ENCODE measurements around the gene ETDB.

The ETDB gene

DNA sequence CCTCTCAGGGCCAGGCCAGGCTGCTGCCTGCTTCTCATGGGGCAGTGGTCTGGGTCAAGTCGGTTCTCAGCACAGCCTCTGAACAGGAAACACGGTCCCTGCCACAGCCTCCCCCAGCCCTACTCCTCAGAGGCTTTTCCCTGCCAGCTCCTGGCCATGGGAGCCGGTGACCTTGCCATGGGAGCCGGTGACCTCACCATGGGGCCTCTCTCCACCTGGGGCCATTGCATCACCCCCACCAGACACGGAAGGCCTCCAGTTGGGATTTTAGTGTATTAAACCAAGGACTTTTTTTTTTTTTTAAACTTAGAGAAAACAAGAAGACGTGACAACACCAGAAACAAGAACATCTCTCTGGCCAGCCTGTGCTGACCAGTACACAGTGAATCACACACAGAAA lies 25.6 kb downstream of the ETDB start:
- Histone ChIP-seq H3K4me2 (ENCODE audit: low read depth, low read length, poor library complexity, severe bottlenecking) (no peak overlapping the region), H3K79me2 (ENCODE audit: insufficient read depth, low read length) (no peaks in the 10 kb centered on the region), H3F3A (ENCODE audit: insufficient read depth) (no peaks in the 10 kb centered on the region), H3K27ac (ENCODE audit: low read depth, low read length) (no peak overlapping the region), H3K4me3 (ENCODE audit: insufficient read depth, low read length, poor library complexity, severe bottlenecking) (no peak overlapping the region), H4K20me1 (ENCODE audit: low read depth, low read length) (no peaks in the 10 kb centered on the region), H3K9ac (ENCODE audit: low read length) (no peak overlapping the region), H3K27me3 (ENCODE audit: low read length) (no peaks in the 10 kb centered on the region), H3K36me3 (ENCODE audit: low read length) (no peaks in the 10 kb centered on the region), H3K9me2 (replicated peaks; ENCODE audit: insufficient read depth, low read length) (no peaks in the 10 kb centered on the region), H2AFZ (ENCODE audit: low read depth, low read length, severe bottlenecking) (no peak overlapping the region), H3K9me3 (ENCODE audit: insufficient read depth, low read length) (no peaks in the 10 kb centered on the region)
- TF ChIP-seq, protein P1, sequence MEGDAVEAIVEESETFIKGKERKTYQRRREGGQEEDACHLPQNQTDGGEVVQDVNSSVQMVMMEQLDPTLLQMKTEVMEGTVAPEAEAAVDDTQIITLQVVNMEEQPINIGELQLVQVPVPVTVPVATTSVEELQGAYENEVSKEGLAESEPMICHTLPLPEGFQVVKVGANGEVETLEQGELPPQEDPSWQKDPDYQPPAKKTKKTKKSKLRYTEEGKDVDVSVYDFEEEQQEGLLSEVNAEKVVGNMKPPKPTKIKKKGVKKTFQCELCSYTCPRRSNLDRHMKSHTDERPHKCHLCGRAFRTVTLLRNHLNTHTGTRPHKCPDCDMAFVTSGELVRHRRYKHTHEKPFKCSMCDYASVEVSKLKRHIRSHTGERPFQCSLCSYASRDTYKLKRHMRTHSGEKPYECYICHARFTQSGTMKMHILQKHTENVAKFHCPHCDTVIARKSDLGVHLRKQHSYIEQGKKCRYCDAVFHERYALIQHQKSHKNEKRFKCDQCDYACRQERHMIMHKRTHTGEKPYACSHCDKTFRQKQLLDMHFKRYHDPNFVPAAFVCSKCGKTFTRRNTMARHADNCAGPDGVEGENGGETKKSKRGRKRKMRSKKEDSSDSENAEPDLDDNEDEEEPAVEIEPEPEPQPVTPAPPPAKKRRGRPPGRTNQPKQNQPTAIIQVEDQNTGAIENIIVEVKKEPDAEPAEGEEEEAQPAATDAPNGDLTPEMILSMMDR (IDR thresholded peaks at IDR 0.05; ENCODE audit: insufficient read depth, low read length, poor library complexity, severe bottlenecking): no peak
- TF ChIP-seq EZH2phosphoT487 (conservative IDR thresholded peaks at IDR 0.05; ENCODE audit: low read length): no peak

DNA sequence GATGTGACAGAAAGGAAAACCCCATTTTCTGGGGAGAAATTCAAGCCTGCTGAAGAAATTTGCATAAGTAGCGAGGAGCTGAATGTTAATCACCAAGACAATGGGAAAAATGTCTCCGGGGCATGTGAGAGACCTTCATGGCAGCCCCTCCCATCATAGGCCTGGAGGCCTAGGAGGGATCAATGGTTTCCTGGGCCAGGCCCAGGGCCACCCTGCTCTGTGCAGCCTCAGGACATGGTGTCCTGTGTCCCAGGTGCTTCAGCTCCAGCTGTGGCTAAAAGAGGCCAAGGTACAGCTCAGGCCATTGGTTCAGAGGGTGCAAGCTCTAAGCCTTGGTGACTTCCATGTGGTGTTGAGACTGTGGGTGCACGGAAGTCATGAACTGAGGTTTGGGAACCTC lies 31.2 kb downstream of the ETDB start:
- H3K4me2 ChIP-seq (ENCODE audit: low read depth, low read length, poor library complexity, severe bottlenecking): no peak overlapping the region

DNA sequence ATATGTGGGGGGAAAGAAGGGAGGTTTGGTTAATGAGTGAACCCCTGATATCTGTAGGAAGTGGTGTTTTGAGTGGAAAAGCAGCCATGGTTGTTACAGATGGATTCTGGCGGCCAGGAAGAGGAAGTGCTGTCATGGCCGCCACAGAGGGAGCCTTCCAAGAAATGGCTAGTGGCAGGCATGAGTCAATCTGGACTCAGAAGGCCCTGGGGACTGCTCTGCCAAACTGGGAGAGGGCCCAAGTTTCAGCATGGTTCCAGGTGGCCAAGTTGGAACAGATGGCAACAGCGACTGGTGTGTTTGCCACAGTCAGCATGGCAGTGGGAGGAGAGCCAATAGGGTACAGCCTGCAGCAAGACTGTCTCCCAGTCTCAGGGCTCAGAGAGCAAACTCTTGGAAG lies 32.5 kb downstream of the ETDB start:
- H3K9ac ChIP-seq (ENCODE audit: low read length): no peak overlapping the region
- TF ChIP-seq, protein P1 (IDR thresholded peaks at IDR 0.05; ENCODE audit: insufficient read depth, low read length, poor library complexity, severe bottlenecking): no peak
- TF ChIP-seq EZH2phosphoT487 (conservative IDR thresholded peaks at IDR 0.05; ENCODE audit: low read length): no peak
- no peak overlapping the region for H3K4me2 ChIP-seq (ENCODE audit: low read depth, low read length, poor library complexity, severe bottlenecking)
- H3K36me3 ChIP-seq (ENCODE audit: low read length): no peaks in the 10 kb centered on the region
- no peaks in the 10 kb centered on the region for H3F3A ChIP-seq (ENCODE audit: insufficient read depth)
- no peaks in the 10 kb centered on the region for H3K9me3 ChIP-seq (ENCODE audit: insufficient read depth, low read length)
- H3K4me3 ChIP-seq (ENCODE audit: insufficient read depth, low read length, poor library complexity, severe bottlenecking): no peak overlapping the region
- H4K20me1 ChIP-seq (ENCODE audit: low read depth, low read length): no peaks in the 10 kb centered on the region
- H2AFZ ChIP-seq (ENCODE audit: low read depth, low read length, severe bottlenecking): no peak overlapping the region
- H3K27ac ChIP-seq (ENCODE audit: low read depth, low read length): no peak overlapping the region
- no peaks in the 10 kb centered on the region for H3K9me2 ChIP-seq (replicated peaks; ENCODE audit: insufficient read depth, low read length)
- no peaks in the 10 kb centered on the region for H3K79me2 ChIP-seq (ENCODE audit: insufficient read depth, low read length)
- no peaks in the 10 kb centered on the region for H3K27me3 ChIP-seq (ENCODE audit: low read length)

More for the DNA sequence above, 31.2 kb downstream of the ETDB start:
- no peak for TF ChIP-seq EZH2phosphoT487 (conservative IDR thresholded peaks at IDR 0.05; ENCODE audit: low read length)
- TF ChIP-seq, protein P1 (IDR thresholded peaks at IDR 0.05; ENCODE audit: insufficient read depth, low read length, poor library complexity, severe bottlenecking): no peak
- Histone ChIP-seq H3K4me3 (ENCODE audit: insufficient read depth, low read length, poor library complexity, severe bottlenecking) (no peak overlapping the region), H3F3A (ENCODE audit: insufficient read depth) (no peaks in the 10 kb centered on the region), H3K27ac (ENCODE audit: low read depth, low read length) (no peak overlapping the region), H3K9me3 (ENCODE audit: insufficient read depth, low read length) (no peaks in the 10 kb centered on the region), H3K36me3 (ENCODE audit: low read length) (no peaks in the 10 kb centered on the region), H2AFZ (ENCODE audit: low read depth, low read length, severe bottlenecking) (no peak overlapping the region), H3K9ac (ENCODE audit: low read length) (no peak overlapping the region), H3K9me2 (replicated peaks; ENCODE audit: insufficient read depth, low read length) (no peaks in the 10 kb centered on the region), H3K79me2 (ENCODE audit: insufficient read depth, low read length) (no peaks in the 10 kb centered on the region), H4K20me1 (ENCODE audit: low read depth, low read length) (no peaks in the 10 kb centered on the region), H3K27me3 (ENCODE audit: low read length) (no peaks in the 10 kb centered on the region)
